ENCODE data around the gene TMEM60. TPM values are rescaled to one million over a fixed set of nuclear protein-coding genes. Genes with fewer than 3 reads are reported as not detected.

Gene TMEM60
- total and polyA plus RNA-seq, 2 donors (not counting 1 experiment from before 2014, with no cell fraction given), result 5.0 to 20.4 TPM

GRCh38 chr7:77820967-77821366 is 22.7 kb upstream of the TMEM60 start:
- Mint-ChIP-seq H3K27ac (peak overlapping the region; percentile 51), H3K4me1 (peaks cover 66% of the 10 kb centered on the region), H3K4me3 (no peak overlapping the region), H3K9me3 (ENCODE audit: insufficient read depth) (peaks cover 23% of the 10 kb centered on the region), H3K27me3 (no peaks in the 10 kb centered on the region)
- Histone ChIP-seq H3K9me3 (ENCODE audit: control extremely low read depth in 1 of 3, control insufficient read depth in 2 of 3, insufficient read depth in 1 of 3, low read length in 2 of 3) (peaks cover 3 to 68% (median 52%) of the 10 kb centered on the region in 3 donors), H3K4me3 (ENCODE audit: control extremely low read depth in 1 of 5, extremely low read depth in 1 of 5, insufficient read depth in 1 of 5, low read depth in 2 of 5, low read length in 4 of 5) (no peak overlapping the region), H3K79me2 (ENCODE audit: control insufficient read depth, insufficient read depth, low read length) (peaks cover 92% of the 10 kb centered on the region), H4K20me1 (ENCODE audit: control insufficient read depth, insufficient read depth, low read length, poor library complexity, severe bottlenecking) (no peaks in the 10 kb centered on the region), H3K4me1 (ENCODE audit: control insufficient read depth in 2 of 2, insufficient read depth in 2 of 2, low read length in 2 of 2) (peaks cover 35 to 46% of the 10 kb centered on the region in 2 donors), H3K9ac (ENCODE audit: low read length) (no peak overlapping the region), H3K27me3 (replicated peaks in 1 of 4; ENCODE audit: control extremely low read depth in 1 of 4, control insufficient read depth in 3 of 4, insufficient read depth in 4 of 4, low read length in 3 of 4) (no peaks in the 10 kb centered on the region), H2AFZ (ENCODE audit: insufficient read depth, low read depth, low read length, poor library complexity, severe bottlenecking) (no peak overlapping the region), H3K4me2 (replicated peaks; ENCODE audit: low read depth, low read length, poor library complexity, severe bottlenecking) (no peak overlapping the region), H3K27ac (ENCODE audit: low read length in 2 of 2) (peak overlapping the region in 1 of 2 donors; percentile 53), H3K36me3 (replicated peaks in 1 of 2; ENCODE audit: control extremely low read depth in 1 of 2, control insufficient read depth in 1 of 2, extremely low read depth in 1 of 2, insufficient read depth in 2 of 2, low read length in 1 of 2) (peaks cover 0 to 19% of the 10 kb centered on the region in 2 experiments)
- POLR2A ChIA-PET, result no interaction called here
- WGBS (ENCODE audit: insufficient coverage), result no CpG with 5 or more reads among the region's 2 CpGs
- ATAC-seq (ENCODE audit: low read depth) (no peak), DNase-seq (no peak)
- intact Hi-C loops (cut with micrococcal nuclease), result loop anchor here (5.0 kb wide), 1 partner anchor 36 kb away; no protein-coding TSS in a partner anchor
- TF ChIP-seq, protein P1, sequence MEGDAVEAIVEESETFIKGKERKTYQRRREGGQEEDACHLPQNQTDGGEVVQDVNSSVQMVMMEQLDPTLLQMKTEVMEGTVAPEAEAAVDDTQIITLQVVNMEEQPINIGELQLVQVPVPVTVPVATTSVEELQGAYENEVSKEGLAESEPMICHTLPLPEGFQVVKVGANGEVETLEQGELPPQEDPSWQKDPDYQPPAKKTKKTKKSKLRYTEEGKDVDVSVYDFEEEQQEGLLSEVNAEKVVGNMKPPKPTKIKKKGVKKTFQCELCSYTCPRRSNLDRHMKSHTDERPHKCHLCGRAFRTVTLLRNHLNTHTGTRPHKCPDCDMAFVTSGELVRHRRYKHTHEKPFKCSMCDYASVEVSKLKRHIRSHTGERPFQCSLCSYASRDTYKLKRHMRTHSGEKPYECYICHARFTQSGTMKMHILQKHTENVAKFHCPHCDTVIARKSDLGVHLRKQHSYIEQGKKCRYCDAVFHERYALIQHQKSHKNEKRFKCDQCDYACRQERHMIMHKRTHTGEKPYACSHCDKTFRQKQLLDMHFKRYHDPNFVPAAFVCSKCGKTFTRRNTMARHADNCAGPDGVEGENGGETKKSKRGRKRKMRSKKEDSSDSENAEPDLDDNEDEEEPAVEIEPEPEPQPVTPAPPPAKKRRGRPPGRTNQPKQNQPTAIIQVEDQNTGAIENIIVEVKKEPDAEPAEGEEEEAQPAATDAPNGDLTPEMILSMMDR (IDR thresholded peaks at IDR 0.05), result no peak
- no peak for TF ChIP-seq EZH2 (IDR thresholded peaks at IDR 0.05; ENCODE audit: borderline replicate concordance, insufficient read depth, low read depth, low read length, poor library complexity, severe bottlenecking)
- CTCF ChIA-PET, result interaction anchor here (1.1 to 1.6 kb wide), 2 partner anchors 22 to 61 kb away, joined by 4 to 10 read pairs; partner anchors contain the start of genes PHTF2 and TMEM60

- no peak for DNase-seq
- ChIA-PET CTCF (interaction anchor here (1.2 kb wide), 1 partner anchor 15 kb away, joined by 7 read pairs; no protein-coding TSS in a partner anchor), POLR2A (no interaction called here)
- Mint-ChIP-seq H3K4me3 (peak overlapping the region; percentile 17), H3K27ac (no peak overlapping the region), H3K9me3 (ENCODE audit: insufficient read depth) (peaks cover 21% of the 10 kb centered on the region), H3K27me3 (no peaks in the 10 kb centered on the region), H3K4me1 (peaks cover 63% of the 10 kb centered on the region)
- Histone ChIP-seq H3K27me3 (replicated peaks in 1 of 4; ENCODE audit: control extremely low read depth in 1 of 4, control insufficient read depth in 3 of 4, insufficient read depth in 4 of 4, low read length in 3 of 4) (no peaks in the 10 kb centered on the region), H3K9me3 (ENCODE audit: control extremely low read depth in 1 of 3, control insufficient read depth in 2 of 3, insufficient read depth in 1 of 3, low read length in 2 of 3) (peaks cover 3 to 53% (median 52%) of the 10 kb centered on the region in 3 donors), H3K4me3 (ENCODE audit: control extremely low read depth in 1 of 5, extremely low read depth in 1 of 5, insufficient read depth in 1 of 5, low read depth in 2 of 5, low read length in 4 of 5) (no peak overlapping the region), H3K4me2 (replicated peaks; ENCODE audit: low read depth, low read length, poor library complexity, severe bottlenecking) (peak overlapping the region; percentile 1), H2AFZ (ENCODE audit: insufficient read depth, low read depth, low read length, poor library complexity, severe bottlenecking) (no peak overlapping the region), H3K4me1 (ENCODE audit: control insufficient read depth in 2 of 2, insufficient read depth in 2 of 2, low read length in 2 of 2) (peaks cover 27 to 30% of the 10 kb centered on the region in 2 donors), H3K9ac (ENCODE audit: low read length) (no peak overlapping the region), H3K27ac (ENCODE audit: low read length in 2 of 2) (peak overlapping the region in 1 of 2 donors; percentile 17), H3K36me3 (replicated peaks in 1 of 2; ENCODE audit: control extremely low read depth in 1 of 2, control insufficient read depth in 1 of 2, extremely low read depth in 1 of 2, insufficient read depth in 2 of 2, low read length in 1 of 2) (peaks cover 0 to 19% of the 10 kb centered on the region in 2 experiments), H4K20me1 (ENCODE audit: control insufficient read depth, insufficient read depth, low read length, poor library complexity, severe bottlenecking) (no peaks in the 10 kb centered on the region), H3K79me2 (ENCODE audit: control insufficient read depth, insufficient read depth, low read length) (peaks cover 93% of the 10 kb centered on the region)
- intact Hi-C loops (cut with micrococcal nuclease), result loop anchor here (2.0 kb wide), 1 partner anchor 16 kb away; no protein-coding TSS in a partner anchor
- no peak for TF ChIP-seq EZH2 (IDR thresholded peaks at IDR 0.05; ENCODE audit: borderline replicate concordance, insufficient read depth, low read depth, low read length, poor library complexity, severe bottlenecking)
- TF ChIP-seq, protein P1 (IDR thresholded peaks at IDR 0.05), result no peak
- ATAC-seq (ENCODE audit: low read depth), result no peak
These were observed 20.8 kb upstream of the TMEM60 start for GRCh38 chr7:77819021-77819420.

Data from B cell (primary cell).